H1 (cell line): ENCODE results near the gene STX18. TPM values are rescaled to one million over a fixed set of nuclear protein-coding genes. Genes with fewer than 3 reads are reported as not detected.

Experiments used
- CTCF ChIA-PET: fragments of 300-600 bp; sonication (Branson Sonifier 250); formaldehyde crosslinking; loops from one replicate; lab custom pipeline; 2021; ENCODE audit not compliant: partially characterized antibody; lab: Charles Lee
- POLR2A ChIA-PET: fragments of 300-600 bp; sonication (Branson Sonifier 250); formaldehyde crosslinking; loops from one replicate; lab custom pipeline; 2021; ENCODE audit warnings: inconsistent platforms; ENCODE audit not compliant: partially characterized antibody; lab: Charles Lee
- DNase-seq, 2 experiments: peaks; one replicate each; pipeline versions ENCODE4 v3.0.0 to v3.0.0-alpha.2; 2010 to 2022; ENCODE audit warnings: low spot score in 2 of 2, low read depth in 1 of 2, mixed read lengths in 1 of 2
- FAIRE-seq: peaks from 2 replicates; lab custom pipeline; 2011; peaks lifted over from hg19 to GRCh38; lab: Jason Lieb, UNC
- H2AFZ ChIP-seq: 2 replicates; pipeline ENCODE4 v1.8.1; 2012; ENCODE audit warnings: low read length, inconsistent platforms
- H2AK5ac ChIP-seq: 2 replicates; pipeline ENCODE4 v1.6.1; 2013; ENCODE audit warnings: low read depth, low read length
- H2BK120ac ChIP-seq: replicated peaks from 2 replicates; pipeline ENCODE3; 2013; ENCODE audit warnings: low read depth, low read length, inconsistent platforms
- H2BK12ac ChIP-seq: 2 replicates; pipeline ENCODE4 v1.6.1; 2013; ENCODE audit warnings: low read depth, low read length
- H2BK15ac ChIP-seq: 2 replicates; pipeline ENCODE4 v1.6.1; 2013; ENCODE audit warnings: low read length
- H2BK20ac ChIP-seq: 2 replicates; pipeline ENCODE4 v1.6.1; 2013; ENCODE audit warnings: low read length
- H2BK5ac ChIP-seq: 2 replicates; pipeline ENCODE4 v1.6.1; 2013; ENCODE audit warnings: low read depth, low read length
- H3K14ac ChIP-seq: 2 replicates; pipeline ENCODE4 v1.6.1; 2013; ENCODE audit warnings: inconsistent platforms; ENCODE audit not compliant: insufficient read length
- H3K18ac ChIP-seq: 2 replicates; pipeline ENCODE4 v1.6.1; 2013; ENCODE audit warnings: low read length; ENCODE audit errors: extremely low read depth
- H3K23ac ChIP-seq: 2 replicates; pipeline ENCODE4 v1.6.1; 2013; ENCODE audit warnings: inconsistent platforms; ENCODE audit not compliant: insufficient read length
- H3K23me2 ChIP-seq: 2 replicates; pipeline ENCODE4 v1.6.1; 2013; ENCODE audit warnings: low read depth, low read length
- H3K27ac ChIP-seq: 2 replicates; pipeline ENCODE4 v1.6.1; 2011; ENCODE audit warnings: low read depth, low read length, inconsistent platforms
- H3K27me3 ChIP-seq, 4 experiments: replicated peaks in 1 of 4; 1 replicate in 1 of 4; 2 replicates in 3 of 4; pipeline versions ENCODE4 v1.6.1 to v1.8.1; 2011 to 2013; ENCODE audit warnings: low read length in 3 of 4, mild to moderate bottlenecking in 3 of 4, inconsistent platforms in 2 of 4, mixed read lengths in 2 of 4, moderate library complexity in 1 of 4; ENCODE audit not compliant: control insufficient read depth in 3 of 4, insufficient read depth in 3 of 4; ENCODE audit errors: extremely low read depth in 1 of 4
- H3K36me3 ChIP-seq, 4 experiments: 2 replicates each; pipeline versions ENCODE4 v1.6.1 to v1.8.1; 2011 to 2013; ENCODE audit warnings: mild to moderate bottlenecking in 4 of 4, low read length in 3 of 4, moderate library complexity in 2 of 4, control low read depth in 1 of 4, inconsistent platforms in 1 of 4; ENCODE audit not compliant: insufficient read depth in 4 of 4, control insufficient read depth in 2 of 4
- H3K4ac ChIP-seq: replicated peaks from 2 replicates; pipeline ENCODE3; 2013; ENCODE audit warnings: low read length, low read depth, mixed read lengths, inconsistent platforms; ENCODE audit not compliant: insufficient read length
- H3K4me1 ChIP-seq, 4 experiments: replicated peaks in 1 of 4; 1 replicate in 1 of 4; 2 replicates in 3 of 4; pipeline versions ENCODE4 v1.6.1 to v1.8.1; 2011 to 2013; ENCODE audit warnings: low read length in 3 of 4, inconsistent platforms in 2 of 4, mixed read lengths in 1 of 4; ENCODE audit not compliant: insufficient read depth in 4 of 4, control insufficient read depth in 3 of 4
- H3K4me2 ChIP-seq, 2 experiments: 2 replicates each; pipeline versions ENCODE4 v1.6.1 to v1.8.1; 2011 to 2013; ENCODE audit warnings: low read depth in 2 of 2, low read length in 2 of 2, control low read depth in 1 of 2, inconsistent platforms in 1 of 2, mild to moderate bottlenecking in 1 of 2; ENCODE audit not compliant: insufficient read depth in 1 of 2
- H3K4me3 ChIP-seq, 4 experiments: fragments of 200-600, 300-600 bp in 1 of 4; sonication (generic), shearing (Covaris generic), sonication (Bioruptor Twin) in 1 of 4; 2 replicates each; pipeline versions ENCODE4 v1.5.1 to v1.8.1; 2011 to 2016; ENCODE audit warnings: low read length in 4 of 4, low read depth in 3 of 4, control low read depth in 2 of 4, inconsistent platforms in 2 of 4, mild to moderate bottlenecking in 2 of 4, mixed read lengths in 1 of 4, moderate library complexity in 1 of 4; ENCODE audit not compliant: insufficient read depth in 2 of 4; ENCODE audit errors: extremely low read depth in 1 of 4
- H3K56ac ChIP-seq: replicated peaks from 2 replicates; pipeline ENCODE3; 2013; ENCODE audit warnings: low read depth, mild to moderate bottlenecking, mixed read lengths, low read length, inconsistent platforms; ENCODE audit not compliant: insufficient read length
- H3K79me1 ChIP-seq: 2 replicates; pipeline ENCODE4 v1.6.1; 2013; ENCODE audit warnings: low read depth, low read length, control low read depth
- H3K79me2 ChIP-seq, 2 experiments: 2 replicates each; pipeline versions ENCODE4 v1.6.1 to v1.8.1; 2012 to 2013; ENCODE audit warnings: low read length in 2 of 2, mild to moderate bottlenecking in 2 of 2, inconsistent platforms in 1 of 2; ENCODE audit not compliant: insufficient read depth in 2 of 2, control insufficient read depth in 1 of 2
- H3K9ac ChIP-seq, 4 experiments: replicated peaks in 1 of 4; 1 replicate in 1 of 4; 2 replicates in 3 of 4; pipeline versions ENCODE4 v1.6.1 to v1.8.1; 2011 to 2013; ENCODE audit warnings: low read depth in 3 of 4, low read length in 3 of 4, control low read depth in 2 of 4, mild to moderate bottlenecking in 2 of 4, moderate library complexity in 2 of 4, inconsistent platforms in 1 of 4; ENCODE audit errors: extremely low read depth in 1 of 4
- H3K9me3 ChIP-seq, 2 experiments: 2 replicates each; pipeline versions ENCODE4 v1.6.1 to v1.8.1; 2012 to 2013; ENCODE audit warnings: mild to moderate bottlenecking in 2 of 2, moderate library complexity in 2 of 2, control low read depth in 1 of 2, inconsistent platforms in 1 of 2, low read depth in 1 of 2, low read length in 1 of 2, mixed read lengths in 1 of 2; ENCODE audit not compliant: insufficient read depth in 2 of 2
- H4K20me1 ChIP-seq, 2 experiments: replicated peaks in 1 of 2; 2 replicates each; pipeline versions ENCODE3 to v1.8.1; 2011 to 2013; ENCODE audit warnings: inconsistent platforms in 2 of 2, low read length in 2 of 2, mild to moderate bottlenecking in 1 of 2; ENCODE audit not compliant: insufficient read depth in 2 of 2, control insufficient read depth in 1 of 2
- H4K5ac ChIP-seq: 2 replicates; pipeline ENCODE4 v1.6.1; 2013; ENCODE audit warnings: low read length, low read depth, mixed read lengths, inconsistent platforms; ENCODE audit not compliant: insufficient read length
- H4K8ac ChIP-seq: 2 replicates; pipeline ENCODE4 v1.8.0; 2013; ENCODE audit warnings: mild to moderate bottlenecking, moderate library complexity, low read length, inconsistent platforms; ENCODE audit not compliant: insufficient read depth; ENCODE audit errors: extremely low read depth
- H4K91ac ChIP-seq: replicated peaks from 2 replicates; pipeline ENCODE3; 2013; ENCODE audit warnings: low read length, mixed read lengths, inconsistent platforms; ENCODE audit not compliant: insufficient read length
- ASH2L ChIP-seq: fragments of 200-600, 300-600 bp; sonication (generic); IDR thresholded peaks from one replicate; pipeline ENCODE4 v1.7.1; 2017; ENCODE audit warnings: low read length
- BCL11A ChIP-seq, 2 experiments: IDR thresholded peaks; one replicate each; pipeline ENCODE4 v1.6.1; 2011; ENCODE audit warnings: low read depth in 2 of 2, low read length in 2 of 2, mild to moderate bottlenecking in 2 of 2
- CHD1 ChIP-seq: IDR thresholded peaks from 2 replicates; pipeline ENCODE4 v1.6.1; 2012; ENCODE audit warnings: low read depth, low read length, improper control_type of control experiment
- CHD2 ChIP-seq: IDR thresholded peaks from 2 replicates; pipeline ENCODE4 v1.6.1; 2012; ENCODE audit warnings: low read length, improper control_type of control experiment
- GTF2F1 ChIP-seq: IDR thresholded peaks from 2 replicates; pipeline ENCODE4 v1.6.1; 2012; ENCODE audit warnings: low read depth, low read length, improper control_type of control experiment, borderline replicate concordance
- JUN ChIP-seq: IDR thresholded peaks from 2 replicates; pipeline ENCODE4 v1.6.1; 2011; ENCODE audit warnings: low read depth, mild to moderate bottlenecking, improper control_type of control experiment, low read length
- JUND ChIP-seq: IDR thresholded peaks from 2 replicates; pipeline ENCODE4 v1.6.1; 2011; ENCODE audit warnings: mild to moderate bottlenecking, improper control_type of control experiment, low read length
- KDM5A ChIP-seq: fragments of 200-600 bp; IDR thresholded peaks from 2 replicates; pipeline ENCODE4 v1.7.1; 2012; ENCODE audit warnings: mild to moderate bottlenecking, low read length, inconsistent platforms, mixed read lengths
- POLR2A ChIP-seq, 2 experiments: IDR thresholded peaks; 1 replicate in 1 of 2; 2 replicates in 1 of 2; pipeline ENCODE4 v1.6.1; 2011; ENCODE audit warnings: low read depth in 2 of 2, low read length in 2 of 2, mild to moderate bottlenecking in 2 of 2; ENCODE audit errors: control extremely low read depth in 1 of 2
- RBBP5 ChIP-seq: IDR thresholded peaks from 2 replicates; pipeline ENCODE4 v1.7.1; 2012; ENCODE audit warnings: low read depth, mild to moderate bottlenecking, inconsistent platforms, low read length, moderate library complexity, borderline replicate concordance
- RFX5 ChIP-seq: IDR thresholded peaks from 2 replicates; pipeline ENCODE4 v1.6.1; 2011; ENCODE audit warnings: low read depth, low read length, improper control_type of control experiment, borderline replicate concordance
- RXRA ChIP-seq: IDR thresholded peaks from 2 replicates; pipeline ENCODE4 v1.6.1; 2011; ENCODE audit warnings: low read depth, mild to moderate bottlenecking, low read length, moderate library complexity; ENCODE audit not compliant: insufficient read depth
- SP1 ChIP-seq: IDR thresholded peaks from 2 replicates; pipeline ENCODE4 v1.6.1; 2011; ENCODE audit warnings: low read depth, low read length
- SRF ChIP-seq: IDR thresholded peaks from 2 replicates; pipeline ENCODE4 v1.6.1; 2011; ENCODE audit warnings: mild to moderate bottlenecking, low read depth, low read length, moderate library complexity
- TAF7 ChIP-seq: optimal IDR thresholded peaks from 2 replicates; pipeline ENCODE3; 2011; ENCODE audit warnings: low read depth, mild to moderate bottlenecking, inconsistent platforms, low read length, moderate library complexity, borderline replicate concordance
- TBP ChIP-seq: IDR thresholded peaks from 2 replicates; pipeline ENCODE4 v1.6.1; 2011; ENCODE audit warnings: low read depth, low read length, improper control_type of control experiment
- WGBS, 2 experiments: shearing (Covaris generic) in 1 of 2; methylation state at CpG; one replicate each; pipeline versions ENCODE4 v1.1.6 to v1.1.7; 2013 to 2015; ENCODE audit warnings: low lambda C conversion rate in 2 of 2, mixed read lengths in 2 of 2, inconsistent platforms in 1 of 2, low coverage in 1 of 2, missing lambda C conversion rate in 1 of 2; ENCODE audit not compliant: insufficient replicate concordance in 2 of 2, insufficient coverage in 1 of 2, insufficient read length in 1 of 2; ENCODE audit errors: extremely low coverage in 1 of 2, missing lambda C conversion rate in 1 of 2; 5-methylcytosine and 5-hydroxymethylcytosine counted together
- polyA plus RNA-seq, 7 experiments: library from polyadenylated mRNA; depleted of rRNA in 3 of 7; stranded (reverse) in 5 of 7; unstranded in 2 of 7; fragments of >200 nt in 5 of 7; fragments of 200-250 nt in 2 of 7; gene quantifications; 1 replicate in 5 of 7; 2 replicates in 1 of 7; 4 replicates in 1 of 7; pipeline versions ENCODE4 v1.2.1 to v1.2.3, GENCODE V29; 2011 to 2013; ENCODE audit warnings: missing spikeins in 2 of 7, mixed read lengths in 2 of 7
- total RNA-seq: library from RNA; stranded (reverse); fragmentation: NEBNext Ultra II Directional; extraction: Animal tissue kit (Norgen Biotek cat#: 25700); gene quantifications from 2 replicates; pipeline ENCODE4 v1.2.1, GENCODE V29; 2021

The STX18 gene
- total and polyA plus RNA-seq, 2 of the 8 experiments (the other 6 are each of a cell fraction or from before 2014, with no cell fraction given) = 14.6 to 18.3 TPM

DNA sequence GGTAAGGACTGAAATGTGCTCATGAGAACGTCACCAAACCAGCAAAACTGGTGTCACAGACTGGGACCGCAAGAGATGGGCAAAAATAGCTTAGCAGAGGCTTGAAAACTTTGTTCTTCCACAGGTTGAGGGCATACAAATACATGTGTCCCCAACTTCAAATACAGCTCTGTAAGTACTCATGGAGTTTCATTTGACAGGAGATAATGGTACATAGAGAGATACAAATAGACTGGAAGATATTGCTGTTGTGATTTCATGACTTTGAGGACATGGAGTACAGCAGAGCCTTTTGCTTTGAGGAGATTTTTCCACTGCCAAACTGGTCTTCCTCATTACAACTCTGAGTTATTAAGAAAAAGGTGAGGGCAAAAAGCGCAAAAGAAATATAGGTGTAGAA is 70.7 kb downstream of the STX18 start:
- Histone ChIP-seq H4K5ac (no peak overlapping the region), H2AFZ (no peak overlapping the region), H3K27me3 (no peaks in the 10 kb centered on the region; a peak in 1 of 7 replicates), H2BK15ac (no peak overlapping the region), H3K23me2 (no peaks in the 10 kb centered on the region), H3K9me3 (peaks cover 0 to 3% of the 10 kb centered on the region in 2 experiments; a peak in 1 of 4 replicates), H3K27ac (no peak overlapping the region), H2BK12ac (no peak overlapping the region), H4K91ac (no peak overlapping the region), H3K18ac (no peak overlapping the region), H4K8ac (no peak overlapping the region), H4K20me1 (peaks cover 0 to 1% of the 10 kb centered on the region in 2 experiments), H3K9ac (no peak overlapping the region), H3K23ac (no peak overlapping the region), H3K4me3 (no peak overlapping the region), H3K4me1 (no peaks in the 10 kb centered on the region), H2AK5ac (no peak overlapping the region), H3K14ac (no peak overlapping the region), H3K56ac (no peak overlapping the region), H3K79me2 (no peaks in the 10 kb centered on the region), H2BK120ac (no peak overlapping the region), H2BK5ac (no peak overlapping the region), H3K79me1 (0 out of 2 replicates have a peak, but pooled peaks cover 3% of the 10 kb centered on the region), H3K4ac (no peak overlapping the region), H2BK20ac (no peak overlapping the region), H3K4me2 (no peak overlapping the region), H3K36me3 (peaks cover 0 to 7% (median 0%) of the 10 kb centered on the region in 4 experiments; a peak in 2 of 8 replicates)
- WGBS, 2 experiments = 87% methylated on average over 3 of the region's 3 CpGs; no CpG with 5 or more reads in 1 of the 2 experiments
- DNase-seq = no peak
- POLR2A ChIA-PET = no interaction called here
- CTCF ChIA-PET = interaction anchor here (0.9 kb wide), 1 partner anchor 41 kb away, joined by 3 read pairs; no protein-coding TSS in a partner anchor
- no peak for FAIRE-seq
- no peak for TF ChIP-seq JUN
- no peak for TF ChIP-seq POLR2A (IDR thresholded peaks at IDR 0.05; ENCODE audit: control extremely low read depth in 1 of 2, low read depth in 2 of 2, low read length in 2 of 2)
- TF ChIP-seq BCL11A (IDR thresholded peaks at IDR 0.05; ENCODE audit: low read depth in 2 of 2, low read length in 2 of 2) = no peak
- no peak for TF ChIP-seq GTF2F1
- no peak for TF ChIP-seq JUND
- no peak for TF ChIP-seq RFX5
- TF ChIP-seq CHD2 = no peak
- no peak for TF ChIP-seq KDM5A
- no peak for TF ChIP-seq RXRA
- no peak for TF ChIP-seq SP1
- TF ChIP-seq CHD1 = no peak
- TF ChIP-seq ASH2L = no peak
- TF ChIP-seq SRF = no peak
- no peak for TF ChIP-seq TBP
- TF ChIP-seq RBBP5 = no peak
- no peak for TF ChIP-seq TAF7
